Measurements from ENCODE around the gene KLHL25. TPM values are rescaled to one million over a fixed set of nuclear protein-coding genes. Genes with fewer than 3 reads are reported as not detected.

KLHL25 gene
- total and polyA plus RNA-seq, 4 donors, result 16.6 to 35.6 (median 25.6) TPM

Small RNAs within 50 kb of the gene (small RNA-seq; reads per million reads assigned to genes)
- gene AC021739.1 (ENCODE audit: low replicate concordance) (not detected), gene MIR1276 (ENCODE audit: low replicate concordance) (0.59 reads per million, percentile 63 among the genes with 10 or more reads in this experiment), gene MIR548AP (ENCODE audit: low replicate concordance) (not detected), gene RNU6-231P (ENCODE audit: low replicate concordance) (not detected)

Measured in spinal cord (tissue), 4 donors.